ENCODE data around the gene ADAMTSL5. TPM values are rescaled to one million over a fixed set of nuclear protein-coding genes. Genes with fewer than 3 reads are reported as not detected.
A peak's percentile ranks its signal among the peaks of the same experiment; 100 is the strongest.

ADAMTSL5 gene
- total RNA-seq, 1 donor from 2014 or later = not detected

DNA sequence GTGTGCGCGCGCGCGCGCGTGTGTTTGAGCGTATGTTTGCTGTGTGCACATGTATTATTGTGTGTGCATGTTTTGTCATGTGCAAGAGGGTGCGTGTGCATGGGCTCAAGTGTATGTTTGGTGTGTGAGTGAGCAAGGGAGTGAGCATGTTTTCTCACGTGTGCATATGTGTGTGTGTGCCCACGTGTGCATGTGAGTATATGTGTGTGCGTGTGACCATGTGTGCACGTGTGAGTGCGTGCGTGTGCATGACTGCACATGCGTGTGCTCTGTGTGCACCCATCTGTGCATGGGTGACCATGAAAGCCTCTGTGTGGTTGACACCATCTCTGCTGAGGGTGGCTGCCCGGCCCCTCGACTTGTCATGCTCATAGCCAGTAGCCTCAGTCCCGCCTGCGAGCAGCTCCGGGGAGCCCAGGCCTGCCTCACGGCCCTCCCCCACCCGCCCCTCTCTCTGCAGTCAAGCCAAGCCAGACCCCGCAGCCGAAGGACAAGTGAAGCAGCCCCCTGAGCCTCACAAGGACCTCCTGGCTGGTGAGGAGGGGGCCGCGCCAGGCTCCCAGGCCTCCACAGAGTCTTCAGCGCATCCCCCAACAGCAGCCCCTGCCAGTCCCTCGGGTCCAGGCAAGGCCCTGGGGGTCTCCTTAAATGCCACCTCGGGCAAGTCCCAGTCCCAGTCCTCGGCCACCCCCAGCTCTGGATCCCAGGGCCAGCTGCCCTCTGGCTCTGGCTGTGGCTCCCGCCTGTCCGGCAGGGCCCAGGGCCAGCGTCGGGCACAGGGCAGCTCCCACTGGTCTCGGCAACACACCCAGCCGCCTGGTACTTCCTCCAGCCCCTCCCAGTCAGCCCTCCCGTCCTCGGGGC is 15.9 kb downstream of the ADAMTSL5 start:
- no peak for DNase-seq

DNA sequence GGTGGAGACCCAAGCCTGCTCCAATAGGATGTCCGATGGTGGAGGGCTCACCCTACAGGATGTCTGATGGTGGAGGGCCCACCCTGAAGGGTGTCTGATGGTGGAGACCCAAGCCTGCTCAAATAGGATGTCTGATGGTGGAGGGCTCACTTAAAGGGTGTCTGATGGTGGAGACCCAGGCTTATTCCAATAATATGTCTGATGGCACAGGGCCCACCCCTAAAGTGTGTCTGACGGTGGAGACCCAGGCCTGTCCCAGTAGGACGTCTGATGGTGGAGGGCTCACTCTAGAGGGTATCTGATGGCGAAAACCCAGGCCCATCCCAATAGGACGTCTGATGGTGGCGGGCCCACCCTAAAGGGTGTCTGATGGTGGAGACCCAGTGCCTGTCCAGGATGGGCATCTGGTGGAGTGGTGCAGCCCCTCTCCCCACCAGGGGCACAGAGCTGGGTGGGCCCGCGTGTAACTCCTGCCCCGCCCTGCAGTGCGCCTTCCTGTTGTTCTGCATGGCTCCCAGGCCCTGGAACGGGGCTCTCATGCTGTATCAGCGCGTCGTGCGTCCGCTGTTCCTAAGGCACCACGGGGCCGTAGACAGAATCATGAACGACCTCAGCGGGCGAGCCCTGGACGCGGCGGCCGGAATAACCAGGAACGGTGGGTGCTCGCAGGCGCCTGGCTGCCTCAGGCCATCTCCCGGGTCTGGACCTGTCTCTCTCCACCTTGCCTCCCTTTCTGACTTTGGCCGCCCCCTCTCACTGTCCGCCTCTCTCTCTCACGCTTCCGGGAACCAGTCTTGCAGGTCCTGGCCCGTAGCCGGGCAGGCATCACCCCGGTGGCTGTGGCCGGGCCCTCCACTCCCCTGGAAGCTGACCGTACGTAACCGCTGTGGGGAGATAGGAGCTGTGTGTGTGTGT is 16.8 kb downstream of the ADAMTSL5 start:
- no peak for DNase-seq

DNA sequence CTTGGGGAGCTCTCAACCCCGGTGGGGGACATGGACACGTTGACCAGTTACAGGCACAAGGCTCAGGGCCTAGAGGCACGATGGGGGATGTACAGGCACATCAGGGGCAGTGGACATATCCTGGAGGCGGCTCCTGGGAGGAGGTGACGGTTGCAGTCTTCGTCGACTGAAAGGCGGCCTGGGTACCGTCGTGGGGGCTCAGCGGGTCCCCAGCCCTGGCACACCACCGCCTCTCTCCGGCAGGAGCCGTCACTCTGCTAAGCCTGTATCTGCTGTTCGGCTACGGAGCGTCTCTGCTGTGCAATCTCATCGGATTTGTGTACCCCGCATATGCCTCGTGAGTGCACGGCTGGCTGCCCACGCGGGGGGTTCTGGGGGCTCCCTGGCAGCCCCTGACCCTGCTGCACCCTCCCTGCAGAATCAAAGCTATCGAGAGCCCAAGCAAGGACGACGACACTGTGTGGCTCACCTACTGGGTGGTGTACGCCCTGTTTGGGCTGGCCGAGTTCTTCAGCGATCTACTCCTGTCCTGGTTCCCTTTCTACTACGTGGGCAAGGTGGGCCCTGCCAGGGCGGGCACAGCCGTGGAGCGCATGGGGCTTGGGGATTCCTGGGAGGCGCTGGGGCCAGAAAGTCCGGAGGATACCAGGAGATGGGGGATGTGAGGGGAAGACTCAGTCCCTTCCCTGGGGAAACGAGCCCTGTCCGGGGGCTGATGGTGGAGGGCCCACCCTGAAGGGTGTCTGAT is 17.6 kb downstream of the ADAMTSL5 start:
- DNase-seq = no peak

DNA sequence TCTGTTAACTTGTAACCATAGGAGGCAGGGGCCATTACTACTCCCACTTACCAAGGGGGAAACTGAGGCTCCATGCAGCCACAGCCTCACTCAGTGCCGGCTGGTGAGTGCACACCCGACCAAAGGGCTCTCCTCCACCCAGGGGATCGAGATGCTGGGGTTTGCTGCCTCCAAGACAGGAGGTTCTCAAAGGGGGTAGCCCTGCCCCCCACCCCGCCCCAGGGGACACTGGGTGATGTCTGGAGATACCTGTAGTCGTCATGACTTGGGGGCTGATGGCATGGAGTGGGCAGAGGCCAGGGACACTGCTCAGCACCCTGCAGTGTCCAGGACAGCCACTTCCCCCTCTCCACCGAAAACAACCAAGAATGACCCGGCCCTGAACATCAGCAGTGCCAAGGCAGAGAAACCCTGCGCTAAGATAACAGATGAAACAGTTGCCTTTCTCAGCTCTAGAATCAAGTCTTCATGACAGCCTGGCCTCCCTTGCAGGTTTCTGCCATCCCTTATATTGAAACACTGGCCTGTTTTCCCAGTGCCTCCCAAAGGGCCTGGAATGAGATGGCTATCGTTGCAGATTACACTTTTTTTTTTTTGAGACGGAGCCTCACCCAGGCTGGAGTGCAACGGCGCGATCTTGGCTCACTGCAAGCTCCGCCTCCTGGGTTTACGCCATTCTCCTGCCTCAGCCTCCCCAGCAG is 18.6 kb downstream of the ADAMTSL5 start:
- DNase-seq = no peak

DNA sequence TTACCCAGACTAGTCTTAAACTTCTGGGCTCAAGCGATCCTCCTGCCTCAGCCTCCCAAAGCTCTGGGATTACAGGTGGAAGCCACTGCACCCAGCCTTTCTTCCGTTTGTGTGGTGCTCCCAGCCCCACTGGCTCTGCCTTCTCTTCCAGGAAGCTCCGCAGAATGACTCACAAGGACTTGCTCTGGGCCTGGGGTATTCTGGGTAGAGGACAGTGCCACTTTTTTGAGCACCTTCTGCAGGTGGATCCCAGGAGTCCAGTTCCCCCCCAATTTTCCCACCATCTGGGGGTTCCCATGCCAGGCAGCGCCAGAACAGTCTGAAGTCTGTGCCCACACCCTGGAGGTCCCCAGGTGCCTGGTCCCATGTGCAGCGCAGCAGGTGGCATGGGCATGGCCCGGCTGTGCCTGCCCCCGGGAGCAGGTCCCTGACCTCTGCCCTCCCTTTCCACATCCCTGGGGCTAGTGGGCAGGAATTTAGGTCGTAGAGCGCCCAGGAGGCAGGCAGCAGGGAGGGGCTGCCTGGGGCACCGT is 20.3 kb downstream of the ADAMTSL5 start:
- no peak for DNase-seq

DNA sequence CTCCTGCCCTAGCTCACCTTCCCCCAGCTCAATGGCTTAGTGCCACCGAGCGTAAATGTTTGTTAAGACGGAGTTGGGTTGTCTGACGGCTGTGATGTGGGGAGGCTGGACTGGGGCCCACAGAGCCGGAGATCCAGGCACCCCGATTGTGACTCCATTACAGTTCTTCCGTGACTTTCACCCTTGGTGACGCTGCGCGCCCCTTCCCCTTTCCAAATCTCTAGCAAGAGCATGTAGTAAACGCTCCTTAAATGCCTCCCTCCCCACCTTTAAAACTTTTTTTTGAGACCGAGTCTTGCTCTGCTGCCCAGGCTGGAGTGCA is 21.0 kb downstream of the ADAMTSL5 start:
- no peak for DNase-seq

DNA sequence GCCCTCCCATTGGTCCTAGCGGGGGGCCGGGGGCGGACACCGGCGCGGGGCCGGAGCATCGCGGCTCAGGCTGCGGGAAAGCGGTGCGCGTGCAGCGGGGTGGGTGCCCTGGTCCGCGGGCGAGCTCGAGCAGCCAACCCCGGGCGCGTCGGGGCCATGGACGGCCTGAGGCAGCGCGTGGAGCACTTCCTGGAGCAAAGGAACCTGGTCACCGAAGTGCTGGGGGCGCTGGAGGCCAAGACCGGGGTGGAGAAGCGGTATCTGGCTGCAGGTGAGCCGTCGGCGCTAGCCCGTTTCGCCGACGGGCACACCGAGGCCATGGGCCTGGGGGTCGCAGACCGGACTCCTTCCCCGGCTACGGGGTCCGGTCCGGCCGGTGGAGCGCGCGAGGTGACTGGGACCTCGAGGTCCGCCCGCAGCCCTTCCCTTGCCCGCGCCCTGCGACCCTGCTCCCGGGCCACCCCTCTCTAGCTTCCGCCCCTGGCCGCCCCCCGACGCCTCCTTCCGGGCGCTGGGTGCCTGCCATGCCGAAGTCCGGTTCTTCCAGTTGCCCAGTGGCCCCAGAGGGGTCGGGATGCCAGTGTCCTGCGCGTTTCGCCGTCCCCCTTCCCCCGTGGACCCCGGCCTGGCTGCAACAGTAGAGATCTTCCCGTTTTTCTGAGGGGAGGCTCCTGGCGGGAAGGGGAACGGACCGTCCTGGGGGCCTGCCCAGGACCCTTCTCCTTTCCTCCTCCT is 21.5 kb downstream of the ADAMTSL5 start, which contains the start of gene REEP6:
TSS of gene REEP6 (plus strand) at position 68 of the 735 bp plus-strand sequence. CDS start at position 157, 89 bp downstream.
- DNase-seq = no peak

DNA sequence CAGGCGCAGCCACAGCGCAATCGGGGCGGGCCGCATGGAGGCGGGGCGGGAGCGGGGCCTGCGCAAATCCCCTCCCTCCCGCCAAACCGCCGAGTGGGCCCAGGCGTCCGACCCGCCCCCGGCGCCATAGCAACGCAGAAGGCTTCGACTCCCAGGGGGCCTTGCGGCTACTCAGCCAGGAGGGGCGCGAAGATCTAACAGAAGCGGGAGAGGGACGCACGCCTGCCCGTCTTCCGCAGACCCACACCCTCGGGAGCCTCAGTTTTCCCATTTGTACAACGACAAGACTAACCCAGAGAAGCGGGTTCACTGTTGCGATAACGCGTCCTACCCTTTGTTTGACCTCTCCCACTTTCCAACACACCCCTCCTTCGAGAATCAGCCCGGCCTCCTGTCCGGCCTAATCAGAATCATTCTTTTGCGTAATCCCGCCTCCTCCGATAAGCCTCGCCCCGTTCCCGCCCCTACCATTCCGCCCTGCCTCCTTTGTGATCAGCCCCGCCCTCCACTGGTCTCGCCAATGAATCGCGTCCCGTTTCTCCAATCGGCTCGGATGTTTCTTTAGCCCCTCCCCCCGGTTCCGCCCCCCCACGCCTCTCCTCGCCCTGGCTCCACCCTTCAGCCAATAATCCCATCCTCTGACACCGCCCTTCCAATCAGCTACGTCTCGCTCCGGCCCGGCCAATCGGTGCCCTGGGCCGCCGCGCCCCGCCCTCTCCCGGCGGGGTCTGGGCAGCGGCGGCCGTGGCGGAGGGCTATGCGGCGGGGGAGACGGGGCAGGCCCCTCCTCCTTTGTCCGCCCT is 22.3 kb downstream of the ADAMTSL5 start, which contains the start of gene PCSK4:
TSS of gene PCSK4 (minus strand) at position 40 of the 803 bp plus-strand sequence. CDS start at position 36, 4 bp downstream.
- DNase-seq = peak; percentile 100

DNA sequence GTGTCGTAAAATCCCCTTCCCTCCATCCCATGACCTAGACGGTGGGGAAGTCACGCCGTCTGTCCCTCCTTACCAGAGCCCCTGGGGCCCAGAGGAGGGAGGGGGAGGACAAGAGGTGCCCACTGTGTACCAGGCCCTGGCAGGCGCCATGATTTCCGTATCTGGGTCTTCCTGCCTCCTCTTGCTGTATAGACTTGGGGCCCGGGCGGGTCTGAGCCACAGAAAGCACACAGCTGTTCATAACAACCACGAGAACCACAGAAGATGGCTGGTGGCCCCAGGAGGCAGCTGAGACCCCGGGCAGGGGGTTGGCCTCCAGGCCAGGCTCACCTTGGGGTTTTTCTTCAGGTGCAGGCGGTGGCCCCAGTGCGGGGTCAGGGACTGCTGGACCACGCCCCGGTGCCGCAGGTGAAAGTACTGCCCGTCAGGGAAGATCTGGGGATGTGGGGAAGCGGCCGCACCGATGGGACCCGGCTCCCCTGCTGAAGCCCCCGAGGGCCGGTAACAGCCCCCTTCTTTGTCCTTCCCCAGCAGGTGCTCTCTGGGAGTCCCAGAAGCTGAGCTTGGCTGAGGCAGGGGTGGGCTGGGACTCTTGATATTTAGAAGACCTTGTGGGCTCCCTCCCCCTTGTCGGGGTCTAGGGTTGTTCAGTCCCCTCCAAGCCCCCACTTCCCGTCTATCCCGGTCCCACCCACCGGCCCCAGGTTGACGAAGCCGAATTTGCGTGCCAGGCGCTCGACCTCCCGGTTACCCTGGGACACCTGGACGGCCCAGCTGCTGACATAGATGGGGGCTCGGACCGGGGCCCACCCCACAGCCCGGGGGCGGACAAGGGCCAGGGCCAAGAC is 23.1 kb downstream of the ADAMTSL5 start:
- no peak for DNase-seq

DNA sequence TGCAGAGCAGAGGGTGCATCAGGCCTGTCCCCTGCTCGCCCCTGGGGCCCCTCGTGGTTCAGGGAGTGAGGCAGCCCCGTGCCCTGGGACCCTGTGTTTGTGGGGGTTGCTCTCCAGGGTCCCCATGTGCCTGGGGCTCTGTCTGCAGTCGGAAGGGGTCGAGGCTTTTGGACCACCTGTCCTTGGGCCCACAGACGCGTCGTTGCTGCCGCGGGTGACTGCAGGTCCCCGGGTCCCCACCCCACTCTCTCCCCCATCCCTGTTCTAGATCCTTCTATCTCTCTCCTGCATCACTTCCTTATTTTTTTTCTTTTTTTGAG is 24.6 kb downstream of the ADAMTSL5 start:
- DNase-seq = no peak

DNA sequence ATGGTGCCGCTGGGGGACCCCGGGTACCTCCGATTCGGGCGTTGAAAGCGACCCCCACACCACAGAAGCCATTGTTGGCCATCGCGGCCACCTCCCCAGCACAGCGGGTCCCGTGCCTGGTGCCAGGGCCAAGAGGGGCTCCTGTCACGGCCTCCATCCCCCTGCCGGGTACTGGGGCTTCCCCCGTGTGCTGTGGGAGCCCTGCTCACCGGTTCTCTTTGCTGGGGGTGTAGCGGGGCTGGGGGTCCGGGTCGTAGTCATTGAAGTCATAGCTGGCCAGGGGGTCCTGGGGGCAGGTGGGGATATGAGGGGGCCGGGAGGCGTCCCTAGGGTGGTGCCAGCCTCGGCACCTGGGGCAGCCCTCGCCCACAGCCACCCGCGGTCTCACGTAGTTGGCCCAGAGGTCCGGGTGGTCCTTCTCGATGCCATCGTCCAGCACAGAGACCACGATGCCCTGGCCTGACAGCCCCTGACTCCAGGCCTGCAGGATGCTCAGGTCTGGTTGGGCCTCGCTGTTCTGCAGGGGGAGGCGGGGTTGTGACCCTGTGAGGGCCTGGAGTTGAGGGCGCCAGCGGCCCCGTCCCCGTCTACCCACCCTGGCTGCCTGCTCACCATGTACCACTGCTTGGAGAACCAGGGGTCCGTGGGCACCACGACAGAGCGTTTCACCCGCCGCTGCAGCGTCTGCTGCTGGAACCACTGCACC is 25.1 kb downstream of the ADAMTSL5 start:
- DNase-seq = no peak

DNA sequence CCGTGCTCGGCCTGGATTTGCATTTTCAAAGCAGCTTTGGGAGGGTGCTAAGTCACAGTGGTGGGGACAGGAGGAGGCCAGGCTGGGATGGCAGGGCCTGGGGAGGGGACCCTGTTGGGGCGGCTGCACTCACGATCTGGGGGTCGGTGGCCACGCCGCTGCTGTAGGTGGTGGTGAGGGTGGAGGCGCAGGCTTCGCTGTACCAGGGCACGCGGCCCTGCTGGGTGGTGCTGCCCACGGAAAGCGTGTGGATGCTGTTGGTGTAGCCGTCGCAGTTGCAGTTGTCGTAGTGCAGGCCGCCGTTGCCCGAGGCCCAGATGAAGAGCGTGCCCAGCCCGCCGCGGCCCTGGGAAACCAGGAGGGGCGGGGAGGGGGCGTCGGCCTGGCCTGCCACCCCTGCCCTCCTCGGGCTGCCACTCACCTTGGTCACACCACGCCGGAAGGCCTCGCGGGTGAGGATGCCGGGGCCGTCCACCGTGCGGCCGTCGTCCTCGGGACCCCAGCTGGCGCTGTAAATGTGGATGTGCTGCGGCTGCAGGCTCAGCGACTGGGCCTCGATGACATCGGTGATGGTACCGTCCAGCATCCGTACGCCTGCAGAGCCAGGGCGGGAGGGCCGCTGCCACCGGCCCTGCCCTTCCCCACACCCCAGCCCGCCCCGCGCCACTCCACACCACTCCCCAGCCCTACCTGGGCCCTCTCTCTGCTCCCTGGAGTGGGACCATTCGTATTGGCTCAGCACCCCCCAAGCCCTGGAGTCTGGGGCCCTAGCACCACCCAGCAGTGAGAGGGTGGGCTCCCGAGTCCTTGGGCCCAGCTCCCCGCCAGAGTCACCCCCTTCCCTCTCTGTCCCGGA is 25.9 kb downstream of the ADAMTSL5 start:
- DNase-seq = no peak

DNA sequence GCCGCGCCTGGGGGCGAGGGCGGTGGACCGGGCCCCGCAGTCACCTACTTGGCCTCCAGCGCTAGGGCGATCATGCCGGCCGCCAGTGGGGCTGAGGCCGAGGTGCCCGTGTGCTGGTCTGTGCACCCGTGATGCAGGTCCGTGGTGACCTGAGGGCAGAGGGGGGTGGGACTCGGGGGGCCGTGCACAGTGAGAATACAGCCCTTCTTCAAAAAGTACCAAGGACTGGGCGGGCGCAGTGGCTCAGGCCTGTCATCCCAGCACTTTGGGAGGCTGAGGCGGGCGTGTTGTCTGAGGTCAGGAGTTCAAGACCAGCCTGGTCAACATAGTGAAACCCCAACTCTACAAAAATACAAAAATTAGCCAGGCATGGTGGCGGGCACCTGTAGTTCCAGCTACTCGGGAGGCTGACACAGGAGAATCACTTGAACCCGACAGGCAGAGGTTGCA is 28.8 kb downstream of the ADAMTSL5 start:
- no peak for DNase-seq

DNA sequence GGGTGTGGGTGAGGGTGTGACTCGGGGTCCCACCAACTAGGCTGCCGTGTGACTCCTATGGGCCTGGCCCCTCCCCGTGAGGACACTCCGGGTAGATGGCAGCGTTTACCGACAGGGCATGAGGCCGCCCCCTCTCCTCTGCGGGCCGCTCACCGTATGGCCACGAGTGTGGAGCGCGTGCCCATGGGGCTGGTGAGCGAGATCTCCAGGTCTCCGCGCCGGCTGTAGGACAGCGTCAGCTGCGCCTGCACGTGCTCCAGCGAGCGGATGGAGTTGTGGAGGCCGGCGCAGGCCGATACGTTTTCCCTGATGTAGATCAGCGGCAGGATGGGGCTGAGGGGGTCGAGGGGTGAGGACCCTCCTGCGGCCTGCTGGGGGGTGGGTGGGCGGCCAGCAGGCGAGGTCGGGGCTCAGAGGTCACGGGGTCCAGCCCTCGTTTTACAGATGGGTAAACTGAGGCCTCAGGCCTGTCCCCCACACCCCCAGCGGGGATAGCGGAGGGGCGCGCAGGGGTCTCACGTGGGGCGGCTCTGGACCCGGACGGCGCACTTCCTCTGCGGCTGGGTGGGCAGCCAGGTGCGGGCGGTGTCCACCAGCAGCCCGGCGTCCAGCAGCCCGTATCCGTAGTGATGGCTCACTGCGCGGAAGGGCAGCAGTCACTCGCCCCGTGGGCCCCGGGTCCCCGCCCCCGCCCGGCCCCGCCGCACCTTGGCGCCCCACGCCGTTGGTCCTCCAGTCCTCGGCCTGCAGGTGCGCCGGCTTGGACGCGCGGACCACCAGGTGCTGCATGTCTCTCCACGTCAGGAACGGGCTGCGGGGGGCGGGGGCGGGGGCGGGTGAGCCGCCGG is 29.5 kb downstream of the ADAMTSL5 start:
- no peak for DNase-seq

DNA sequence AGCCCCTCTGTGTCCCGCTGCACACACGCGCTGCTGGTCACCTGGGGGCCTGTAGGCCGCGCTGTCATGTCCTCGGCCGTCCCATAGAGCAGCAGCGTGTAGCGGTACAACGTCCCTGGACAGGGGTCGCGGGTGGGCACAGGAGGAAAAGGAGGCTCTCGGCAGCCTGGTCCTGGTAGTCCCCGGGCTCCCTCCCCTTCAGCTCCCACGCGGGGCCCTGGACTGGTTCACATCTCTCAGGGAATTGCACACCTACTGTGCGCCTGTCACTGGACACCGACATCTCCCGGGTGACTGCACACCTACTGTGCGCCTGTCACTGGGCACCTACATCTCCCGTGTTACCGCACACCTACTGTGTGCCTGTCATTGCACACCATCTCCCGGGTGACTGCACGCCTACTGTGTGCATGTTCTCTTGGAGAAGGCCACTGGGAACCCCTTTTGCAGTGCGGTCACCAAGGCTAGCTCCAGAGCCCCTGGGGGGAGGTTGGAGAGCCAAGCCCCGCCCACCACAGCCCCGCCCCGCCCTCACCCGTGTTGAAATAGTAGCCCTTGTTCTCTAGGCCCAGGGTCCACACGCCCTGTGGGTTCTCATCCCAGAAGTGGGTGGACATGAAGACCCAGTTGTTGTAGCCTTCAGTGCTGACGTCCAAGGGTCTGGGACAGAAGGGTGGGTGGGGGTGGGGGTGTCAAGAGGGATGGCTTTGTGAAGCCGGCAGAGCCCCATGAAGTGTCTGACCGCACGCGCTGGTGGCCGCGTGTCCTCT is 30.3 kb downstream of the ADAMTSL5 start:
- DNase-seq = no peak

All from occipital lobe (tissue), 2 donors.